HG02852 (cell line): ENCODE results near the gene PACSIN1.
A peak's percentile ranks its signal among the peaks of the same experiment; 100 is the strongest.

Source experiments
- ATAC-seq: cut with Tn5 transposase; IDR thresholded peaks from one replicate; pipeline ENCODE4 v1.9.1; 2021; ENCODE audit warnings: mild to moderate bottlenecking, moderate library complexity; ENCODE audit not compliant: unreplicated experiment

Gene PACSIN1

GRCh38 chr6:34465531-34466241, at the start of gene PACSIN1:
Gene PACSIN1 (plus strand): TSS chr6:34466076. CDS start chr6:34526306, 60,230 bp downstream.
- no peak for ATAC-seq

DNA sequence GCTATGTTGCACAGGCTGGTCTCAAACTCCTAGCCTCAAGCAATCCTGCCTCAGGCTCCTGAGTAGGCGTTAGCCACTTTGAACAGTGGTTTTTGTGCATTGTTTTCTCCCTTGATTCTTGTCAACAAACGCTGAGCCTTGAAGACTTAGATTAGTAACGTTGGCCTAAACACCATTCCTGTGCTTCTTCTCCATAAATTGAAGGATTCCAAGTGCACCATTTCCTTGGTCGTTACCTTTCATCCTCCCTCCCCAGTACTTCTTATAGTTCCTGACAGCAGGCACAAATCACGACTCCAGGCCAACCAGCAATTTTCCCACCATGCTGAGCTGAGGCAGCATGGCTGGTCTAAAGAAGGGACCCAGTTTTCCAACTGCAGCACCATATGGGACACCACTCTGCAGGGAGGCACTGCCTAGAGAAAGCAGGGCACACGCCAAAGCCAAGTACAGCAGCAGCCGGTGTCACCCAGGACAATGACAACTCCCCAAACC, 49.0 kb upstream of the PACSIN1 start:
- ATAC-seq, result no peak

- no peak for ATAC-seq
Observed at GRCh38 chr6:34418367-34418766, 47.5 kb upstream of the PACSIN1 start.

DNA sequence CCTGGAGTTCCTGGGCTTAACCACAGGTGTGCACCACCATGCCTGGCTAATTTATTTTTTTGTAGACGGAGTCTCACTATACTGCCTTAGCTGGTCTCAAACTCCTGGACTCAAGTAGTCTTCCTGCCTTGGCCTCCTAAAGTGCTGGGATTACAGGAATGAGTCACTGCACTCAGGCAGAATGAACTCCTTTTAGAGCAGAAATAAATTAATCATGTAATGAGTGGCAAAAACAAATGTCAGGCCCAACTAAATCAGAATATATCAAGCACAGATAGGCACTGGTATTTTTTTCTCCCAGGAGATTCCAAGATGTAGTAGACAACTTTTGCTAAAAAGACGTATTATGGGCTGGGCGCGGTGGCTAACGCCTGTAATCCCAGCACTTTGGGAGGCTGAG, 42.6 kb upstream of the PACSIN1 start:
- no peak for ATAC-seq

GRCh38 chr6:34424200-34425131, 41.4 kb upstream of the PACSIN1 start:
- no peak for ATAC-seq

GRCh38 chr6:34425132-34425497, 40.8 kb upstream of the PACSIN1 start:
- no peak for ATAC-seq

GRCh38 chr6:34425498-34426410, 40.1 kb upstream of the PACSIN1 start, which contains the start of gene RPS10:
Gene RPS10 (minus strand): TSS chr6:34426069. CDS start chr6:34425221, 848 bp downstream.
- ATAC-seq, result peak; percentile 82

DNA sequence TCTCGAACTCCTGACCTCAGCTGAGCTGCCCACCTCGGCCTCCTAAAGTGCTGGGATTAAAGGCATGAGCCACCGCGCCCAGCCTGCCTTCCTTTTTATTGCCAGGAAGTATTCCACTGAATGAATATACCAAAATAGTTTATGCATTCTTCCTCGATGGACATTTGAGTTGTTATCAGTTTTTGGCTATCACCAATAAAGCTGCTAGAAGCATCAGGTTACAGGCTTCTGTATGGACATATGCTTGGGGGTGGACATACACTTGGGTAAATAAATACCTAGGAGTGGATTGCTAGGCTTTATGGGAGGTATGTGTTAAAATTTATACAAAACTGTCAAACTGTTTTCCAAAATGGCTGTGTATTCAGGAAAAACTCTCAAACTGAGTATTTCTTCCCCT, 30.0 kb upstream of the PACSIN1 start:
- no peak for ATAC-seq

DNA sequence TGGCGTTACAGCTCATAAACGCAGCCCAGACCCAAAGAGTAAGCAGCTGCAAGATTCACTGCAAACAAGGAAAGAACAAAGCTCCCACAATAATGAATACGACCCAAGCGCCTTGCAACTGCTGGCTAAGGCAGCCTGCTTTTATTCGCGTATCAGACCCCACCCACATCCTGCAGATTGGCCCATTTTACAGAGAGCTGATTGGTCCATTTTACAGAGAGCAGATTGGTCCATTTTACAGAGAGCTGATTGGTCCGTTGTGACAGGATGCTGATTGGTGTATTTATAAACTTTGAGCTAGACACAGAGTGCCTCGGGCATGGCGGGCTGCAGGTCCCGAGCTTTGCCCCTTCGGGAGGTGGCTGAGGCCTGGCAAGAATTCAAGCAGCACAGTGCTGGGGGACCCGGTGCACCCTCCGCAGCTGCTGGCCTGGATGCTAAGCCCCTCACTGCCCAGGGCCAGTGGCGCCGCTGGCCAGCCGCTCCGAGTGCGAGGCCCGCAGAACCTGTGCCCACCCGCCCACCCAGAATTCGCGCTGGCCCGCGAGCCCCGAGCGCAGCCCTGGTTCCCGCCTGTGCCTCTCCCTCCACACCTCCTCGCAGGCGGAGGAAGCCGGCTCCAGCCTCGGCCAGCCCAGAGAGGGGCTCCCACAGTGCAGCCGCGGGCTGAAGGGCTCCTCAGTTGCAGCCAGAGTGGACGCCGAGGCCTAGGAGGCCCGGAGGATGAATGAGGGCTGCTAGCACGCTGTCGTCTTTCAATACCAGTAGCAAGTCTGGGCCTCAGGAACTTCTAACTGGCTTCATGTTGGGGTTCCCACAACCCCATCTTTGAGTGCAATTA, 28.9 kb upstream of the PACSIN1 start:
- no peak for ATAC-seq

GRCh38 chr6:34437644-34437970, 28.3 kb upstream of the PACSIN1 start:
- ATAC-seq, result no peak

DNA sequence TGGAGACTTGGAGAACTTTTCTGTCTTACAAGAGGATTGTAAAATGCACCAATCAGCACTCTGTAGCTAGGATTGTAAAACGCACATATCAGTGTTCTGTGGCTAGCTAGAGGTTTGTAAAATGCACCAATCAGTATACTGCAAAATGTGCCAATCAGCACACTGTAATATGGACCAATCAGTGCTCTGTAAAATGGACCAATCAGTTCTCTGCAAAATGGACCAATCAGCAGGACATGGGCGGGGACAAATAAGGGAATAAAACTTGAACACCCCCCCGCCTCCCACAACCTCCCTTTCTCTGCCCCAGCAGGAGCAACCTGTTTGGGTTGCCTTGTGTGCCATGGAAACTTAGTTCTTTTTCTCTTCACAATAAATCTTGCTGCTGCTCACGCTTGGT, 27.2 kb upstream of the PACSIN1 start:
- no peak for ATAC-seq

GRCh38 chr6:34439442-34439841, 26.4 kb upstream of the PACSIN1 start:
- no peak for ATAC-seq

- no peak for ATAC-seq
Observed at GRCh38 chr6:34441526-34441925, 24.4 kb upstream of the PACSIN1 start.

DNA sequence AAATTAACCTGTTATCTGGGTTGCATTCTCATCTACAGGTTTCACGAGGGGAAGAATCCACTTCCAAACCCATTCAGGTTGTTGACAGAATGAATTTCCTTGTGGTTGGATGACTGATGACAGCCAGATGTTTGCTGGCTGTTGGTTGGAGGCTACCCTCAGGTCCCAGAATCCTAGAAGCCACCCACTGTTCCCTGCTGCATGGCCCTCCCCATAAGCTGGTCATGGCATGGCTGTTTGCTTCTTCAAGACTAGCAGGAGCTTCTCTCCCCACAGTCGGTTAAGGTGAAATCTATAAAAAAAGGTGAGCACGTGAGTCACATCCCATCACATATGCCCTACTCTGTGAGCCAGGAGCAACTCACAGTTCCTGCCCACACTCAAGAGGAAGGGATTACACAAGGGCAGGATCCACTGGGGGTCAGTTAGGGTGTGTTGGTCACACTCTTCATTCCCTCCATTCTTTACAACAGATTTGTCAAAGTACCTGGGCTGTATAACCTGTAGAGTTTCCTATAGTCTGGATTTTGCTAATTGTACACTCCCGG, 20.5 kb upstream of the PACSIN1 start:
- ATAC-seq, result no peak

DNA sequence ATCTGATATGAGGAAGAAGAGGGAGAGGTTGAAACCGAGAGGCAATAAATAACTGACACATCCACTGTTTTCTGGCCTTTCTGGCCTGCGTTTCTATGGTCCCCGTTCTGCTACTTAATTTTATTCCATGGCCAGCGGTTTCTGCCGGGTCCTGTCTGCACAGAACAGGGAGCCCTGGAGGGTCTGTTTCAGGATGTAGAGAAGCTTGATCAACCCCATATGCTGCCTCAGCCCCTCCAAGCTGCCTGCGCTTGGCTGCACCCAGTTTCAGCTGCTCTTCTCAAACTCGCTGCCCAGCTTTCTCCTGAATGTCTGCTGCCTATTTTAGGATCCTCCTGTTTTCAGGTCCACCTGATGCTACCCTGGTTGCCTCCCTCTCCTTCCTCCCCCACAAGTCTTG, 18.5 kb upstream of the PACSIN1 start:
- no peak for ATAC-seq

DNA sequence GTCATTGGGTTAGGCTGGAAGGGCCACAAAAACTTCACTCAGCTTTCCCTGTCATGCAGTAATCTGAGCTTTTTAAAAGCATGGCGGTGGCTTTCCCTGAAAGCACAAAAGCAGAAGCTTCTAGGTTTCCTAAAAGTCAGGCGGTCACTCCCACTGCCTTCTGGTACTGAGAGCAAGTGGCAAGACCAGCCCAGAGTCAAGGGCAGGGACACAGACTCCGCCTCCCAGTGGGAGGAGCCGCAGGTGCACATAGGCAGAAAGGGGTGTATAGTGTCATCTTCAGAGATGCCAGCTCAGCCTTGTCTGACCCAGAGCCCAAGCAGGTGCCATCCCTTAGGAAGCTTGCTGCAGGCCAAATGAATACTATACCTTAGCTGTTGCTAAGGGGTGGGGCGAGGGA, 18.0 kb upstream of the PACSIN1 start:
- ATAC-seq, result no peak

- no peak for ATAC-seq
Observed at GRCh38 chr6:34451192-34451591, 14.7 kb upstream of the PACSIN1 start.

DNA sequence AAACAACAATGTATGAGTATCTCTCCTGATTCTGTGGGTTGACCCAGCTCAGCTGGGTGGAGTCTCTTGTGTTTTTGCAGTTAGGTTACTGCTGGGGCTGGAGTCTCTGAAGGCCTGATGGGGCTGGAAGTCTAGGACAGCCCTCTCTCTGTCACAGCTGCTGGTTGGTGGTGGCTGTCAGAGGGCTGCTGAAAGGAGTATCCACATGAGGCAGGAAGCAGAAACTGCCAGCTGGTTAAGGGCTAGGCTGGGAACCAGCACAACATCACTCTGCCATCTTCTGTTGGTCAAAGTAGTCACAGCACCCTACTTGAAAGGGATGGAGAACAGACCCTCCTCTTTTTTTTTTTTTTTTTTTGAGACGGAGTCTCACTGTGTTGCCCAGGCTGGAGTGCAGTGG, 10.0 kb upstream of the PACSIN1 start:
- ATAC-seq, result no peak

- ATAC-seq, result no peak
Observed at GRCh38 chr6:34457382-34457741, 8.5 kb upstream of the PACSIN1 start.
